ENCODE measurements around the gene MGA.
A peak's percentile ranks its signal among the peaks of the same experiment; 100 is the strongest.

The MGA gene

GRCh38 chr15:41813426-41813825 is 153.2 kb downstream of the MGA start:
- no peaks in the 10 kb centered on the region for H3K27me3 Mint-ChIP-seq
- DNase-seq (no peak), ATAC-seq (no peak)
- H3K27ac Mint-ChIP-seq: peak overlapping the region in 1 of 2 donors; percentile 49
- H3K4me3 Mint-ChIP-seq: no peak overlapping the region
- peaks cover 11% of the 10 kb centered on the region for H3K4me1 Mint-ChIP-seq
- H3K9me3 Mint-ChIP-seq: no peaks in the 10 kb centered on the region

DNA sequence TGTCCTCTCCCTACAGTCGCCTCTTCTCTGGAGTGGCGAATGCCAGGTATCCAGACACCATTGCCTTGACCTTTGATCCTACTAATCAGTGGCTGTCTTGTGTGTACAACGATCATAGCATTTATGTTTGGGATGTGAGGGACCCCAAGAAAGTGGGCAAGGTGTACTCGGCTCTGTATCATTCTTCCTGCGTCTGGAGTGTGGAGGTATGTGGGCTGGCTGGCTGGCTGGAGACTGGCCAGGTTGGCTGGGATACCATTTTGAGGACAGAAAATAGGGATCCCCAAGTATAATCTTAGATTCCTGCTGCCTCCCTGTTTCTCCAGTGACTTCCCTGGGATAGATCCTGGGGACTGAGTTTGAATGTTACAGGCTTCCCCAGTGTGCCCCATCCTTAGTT is 154.3 kb downstream of the MGA start:
- DNase-seq: no peak
- H3K27me3 Mint-ChIP-seq: no peaks in the 10 kb centered on the region
- H3K9me3 Mint-ChIP-seq: no peaks in the 10 kb centered on the region
- no peak overlapping the region for H3K4me3 Mint-ChIP-seq
- H3K4me1 Mint-ChIP-seq: peaks cover 8% of the 10 kb centered on the region
- no peak overlapping the region for H3K27ac Mint-ChIP-seq
- no peak for ATAC-seq

DNA sequence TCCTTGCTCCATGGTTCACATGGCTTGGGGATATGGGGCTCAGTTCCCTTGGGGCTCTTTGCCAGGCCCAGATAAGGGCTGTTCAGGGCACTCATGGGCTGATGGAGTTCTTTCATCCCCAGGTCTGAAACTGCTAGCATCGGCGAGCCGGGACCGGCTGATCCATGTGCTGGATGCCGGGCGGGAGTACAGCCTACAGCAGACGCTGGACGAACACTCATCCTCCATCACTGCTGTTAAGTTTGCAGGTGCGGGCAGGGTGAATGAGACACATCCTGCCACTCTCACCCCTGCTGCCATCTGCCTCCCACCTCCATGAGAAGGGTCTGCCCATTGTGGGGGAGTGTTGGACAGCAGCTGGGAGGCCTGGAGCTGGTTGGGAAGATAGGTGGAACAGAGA is 156.6 kb downstream of the MGA start:
- ATAC-seq (no peak), DNase-seq (no peak)
- no peaks in the 10 kb centered on the region for H3K9me3 Mint-ChIP-seq
- H3K27ac Mint-ChIP-seq: no peak overlapping the region
- H3K4me1 Mint-ChIP-seq: no peaks in the 10 kb centered on the region
- H3K4me3 Mint-ChIP-seq: no peak overlapping the region
- H3K27me3 Mint-ChIP-seq: no peaks in the 10 kb centered on the region

DNA sequence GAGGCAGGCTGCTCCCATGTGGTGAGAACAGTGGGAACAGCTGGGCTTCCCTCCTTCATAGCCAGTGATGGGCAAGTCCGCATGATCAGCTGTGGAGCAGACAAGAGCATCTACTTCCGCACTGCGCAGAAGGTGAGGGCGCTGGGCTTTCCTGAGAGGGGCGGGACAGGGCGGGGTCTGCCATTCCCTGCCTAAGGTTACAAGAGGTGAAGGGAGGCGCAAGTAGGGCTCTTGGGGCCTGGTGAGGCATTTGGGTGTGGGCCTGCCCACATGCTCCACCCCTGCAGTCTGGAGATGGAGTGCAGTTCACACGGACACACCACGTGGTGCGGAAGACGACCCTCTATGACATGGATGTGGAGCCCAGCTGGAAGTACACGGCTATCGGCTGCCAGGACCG is 157.1 kb downstream of the MGA start:
- Mint-ChIP-seq H3K27me3 (no peaks in the 10 kb centered on the region), H3K27ac (no peak overlapping the region), H3K4me1 (no peaks in the 10 kb centered on the region), H3K4me3 (no peak overlapping the region), H3K9me3 (no peaks in the 10 kb centered on the region)
- DNase-seq (no peak), ATAC-seq (no peak)

DNA sequence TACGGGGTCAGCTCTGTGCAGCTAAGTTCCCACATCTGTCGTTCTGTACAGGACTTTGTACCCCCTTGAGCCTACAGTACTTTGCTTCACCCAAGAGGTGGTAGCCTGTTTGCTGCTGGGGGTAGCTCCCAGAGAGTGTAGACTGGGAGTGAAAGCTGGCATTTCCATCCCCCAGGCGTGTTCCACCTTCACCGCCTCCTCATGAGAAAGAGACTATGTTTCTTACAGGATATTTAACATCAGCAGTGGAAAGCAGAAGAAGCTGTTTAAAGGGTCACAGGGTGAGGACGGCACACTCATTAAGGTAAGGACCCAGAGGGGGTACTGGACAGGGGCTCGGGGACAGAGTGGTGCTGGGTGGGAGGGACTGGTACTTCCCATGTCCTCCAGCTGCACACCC is 157.6 kb downstream of the MGA start:
- Mint-ChIP-seq H3K27ac (no peak overlapping the region), H3K4me3 (no peak overlapping the region), H3K27me3 (no peaks in the 10 kb centered on the region), H3K4me1 (no peaks in the 10 kb centered on the region), H3K9me3 (no peaks in the 10 kb centered on the region)
- ATAC-seq: no peak
- no peak for DNase-seq

DNA sequence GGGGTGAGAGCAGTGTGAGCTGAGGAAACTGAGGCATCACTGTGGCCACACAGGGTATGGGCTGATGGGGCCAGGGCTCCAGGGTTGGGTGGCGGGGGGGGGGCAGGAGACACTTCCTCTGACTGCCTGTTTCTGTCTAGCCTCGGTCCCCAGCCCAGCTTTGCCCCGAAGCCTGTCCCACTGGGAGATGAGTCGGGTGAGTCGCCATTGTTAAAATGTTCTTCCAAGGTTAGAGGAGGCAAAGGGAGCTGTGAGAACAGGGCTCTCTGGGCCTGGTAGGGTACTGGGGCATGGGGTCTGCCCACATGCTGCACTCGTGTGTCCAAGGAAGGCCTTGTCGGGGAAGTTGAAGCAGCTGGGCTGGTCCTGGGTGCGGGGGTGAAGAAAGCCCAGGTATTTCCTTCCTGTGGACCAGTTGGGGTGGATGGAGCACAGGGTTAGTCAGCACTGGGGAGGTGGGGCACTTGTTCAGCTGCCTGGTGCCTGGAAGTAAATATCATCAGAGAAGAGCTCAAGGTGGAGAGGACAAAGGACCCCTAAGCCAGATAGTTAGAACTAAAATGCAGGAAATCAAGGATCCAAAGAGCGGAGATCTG is 159.3 kb downstream of the MGA start:
- H3K27me3 Mint-ChIP-seq: no peaks in the 10 kb centered on the region
- DNase-seq (no peak), ATAC-seq (no peak)
- H3K4me3 Mint-ChIP-seq: no peak overlapping the region
- no peaks in the 10 kb centered on the region for H3K9me3 Mint-ChIP-seq
- no peaks in the 10 kb centered on the region for H3K4me1 Mint-ChIP-seq
- no peak overlapping the region for H3K27ac Mint-ChIP-seq

DNA sequence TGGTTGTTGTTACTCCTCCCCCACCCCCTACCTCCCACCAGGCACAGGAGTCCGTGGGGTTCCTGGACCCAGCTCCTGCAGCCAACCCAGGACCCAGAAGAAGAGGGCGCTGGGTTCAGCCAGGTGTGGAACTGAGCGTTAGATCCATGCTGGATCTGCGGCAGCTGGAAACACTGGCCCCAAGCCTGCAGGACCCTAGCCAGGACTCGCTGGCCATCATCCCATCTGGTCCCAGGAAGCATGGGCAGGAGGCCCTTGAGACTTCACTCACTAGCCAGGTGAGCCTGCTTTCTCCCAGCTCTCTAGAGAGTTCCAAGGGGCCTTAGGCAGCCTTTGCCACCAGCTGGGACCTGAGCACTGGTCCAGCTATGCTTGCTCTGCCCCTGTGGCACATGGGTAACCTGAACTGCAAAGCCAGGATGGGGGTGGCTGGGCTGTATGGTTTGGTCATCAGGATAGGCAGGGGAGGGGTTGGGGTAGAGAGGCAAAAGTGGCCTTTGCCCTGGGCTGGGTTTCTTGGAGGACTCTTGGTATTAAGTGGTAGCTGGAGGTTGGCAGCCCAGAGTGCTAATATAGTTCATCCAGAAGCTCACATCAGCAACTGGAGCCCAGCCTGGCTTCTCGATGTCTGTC is 160.7 kb downstream of the MGA start:
- DNase-seq: no peak
- no peak for ATAC-seq
- Mint-ChIP-seq H3K4me3 (no peak overlapping the region), H3K9me3 (no peaks in the 10 kb centered on the region), H3K4me1 (no peaks in the 10 kb centered on the region), H3K27ac (no peak overlapping the region), H3K27me3 (no peaks in the 10 kb centered on the region)

DNA sequence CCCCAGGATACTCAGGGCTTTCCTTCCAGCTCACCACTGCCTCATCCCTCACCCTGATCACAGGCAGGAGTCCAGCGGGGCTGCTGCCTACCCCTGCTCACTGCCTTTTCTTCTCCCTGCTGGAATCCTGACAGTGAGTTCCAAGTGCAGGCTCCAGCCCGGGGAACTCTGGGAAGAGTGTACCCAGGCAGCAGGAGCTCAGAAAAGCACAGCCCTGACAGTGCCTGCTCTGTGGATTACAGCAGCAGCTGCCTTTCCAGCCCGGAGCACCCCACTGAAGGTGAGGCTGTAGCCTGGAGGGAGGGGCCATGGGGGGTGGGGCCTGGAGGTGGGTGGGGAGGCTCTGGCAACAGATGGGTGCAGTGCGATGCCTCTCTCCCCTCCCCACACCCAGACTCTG is 161.6 kb downstream of the MGA start:
- ATAC-seq (no peak), DNase-seq (no peak)
- no peak overlapping the region for H3K4me3 Mint-ChIP-seq
- H3K27me3 Mint-ChIP-seq: no peaks in the 10 kb centered on the region
- H3K4me1 Mint-ChIP-seq: peaks cover 6% of the 10 kb centered on the region
- no peak overlapping the region for H3K27ac Mint-ChIP-seq
- H3K9me3 Mint-ChIP-seq: no peaks in the 10 kb centered on the region

- Mint-ChIP-seq H3K27ac (no peak overlapping the region), H3K4me3 (no peak overlapping the region), H3K9me3 (no peaks in the 10 kb centered on the region), H3K27me3 (no peaks in the 10 kb centered on the region), H3K4me1 (peaks cover 6% of the 10 kb centered on the region)
- DNase-seq (no peak), ATAC-seq (no peak)
These were observed 162.3 kb downstream of the MGA start for GRCh38 chr15:41822471-41822870.

Measured in stimulated activated naive CD8-positive, alpha-beta T cell treated with anti-CD3 and anti-CD28 coated beads, Interleukin-15, amount 100 ng/mL, for 72 hours (primary cell).